HG03460 (cell line): ENCODE results near the gene SAMD1.

ENCODE experiments used
- ATAC-seq: cut with Tn5 transposase; IDR thresholded peaks from one replicate; pipeline ENCODE4 v1.9.1; 2021; ENCODE audit not compliant: unreplicated experiment

The SAMD1 gene

GRCh38 chr19:14113762-14114414 is 23.3 kb upstream of the SAMD1 start:
- no peak for ATAC-seq

GRCh38 chr19:14112809-14113385 is 22.3 kb upstream of the SAMD1 start:
- ATAC-seq = no peak

GRCh38 chr19:14112051-14112808 is 21.7 kb upstream of the SAMD1 start:
- ATAC-seq = no peak

DNA sequence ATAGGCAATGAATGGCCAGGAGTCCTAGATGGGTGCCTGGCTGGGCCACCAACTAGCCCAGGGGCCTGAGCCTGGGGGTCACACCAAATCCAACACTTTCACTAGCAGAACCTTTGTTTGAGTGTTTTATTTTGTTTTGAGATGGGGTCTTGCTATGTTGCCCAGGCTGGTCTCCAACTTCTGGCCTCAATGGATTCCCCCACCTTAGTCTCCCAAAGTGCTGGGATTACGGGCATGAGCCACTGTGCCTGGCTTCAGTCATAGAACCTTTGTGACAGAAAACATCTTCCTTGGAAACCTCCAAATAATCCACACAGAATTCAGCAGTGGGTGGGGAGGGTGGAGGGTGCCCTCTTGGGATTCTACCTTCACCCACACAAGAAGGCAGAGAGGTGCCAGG is 20.9 kb upstream of the SAMD1 start:
- no peak for ATAC-seq

DNA sequence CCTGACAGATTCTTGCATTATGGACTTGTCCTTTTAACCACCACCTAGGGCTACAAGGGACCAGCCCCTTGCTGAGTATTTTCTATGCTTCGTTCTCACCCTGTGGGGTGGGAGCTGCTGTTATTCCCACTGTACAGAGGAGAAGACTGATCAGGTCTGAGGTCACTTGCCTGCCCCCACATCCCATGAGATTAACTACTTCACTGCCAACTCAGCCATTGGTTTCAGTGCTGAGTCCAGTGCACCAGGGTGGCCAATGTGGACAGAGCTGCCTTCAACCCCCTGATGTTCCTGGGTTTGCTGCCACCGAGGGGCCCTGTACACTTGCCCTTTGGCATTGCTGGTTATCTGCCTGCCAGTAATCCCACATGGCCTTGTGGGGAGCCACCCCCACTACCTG is 20.1 kb upstream of the SAMD1 start:
- no peak for ATAC-seq

GRCh38 chr19:14107581-14108461 is 17.3 kb upstream of the SAMD1 start:
- no peak for ATAC-seq

DNA sequence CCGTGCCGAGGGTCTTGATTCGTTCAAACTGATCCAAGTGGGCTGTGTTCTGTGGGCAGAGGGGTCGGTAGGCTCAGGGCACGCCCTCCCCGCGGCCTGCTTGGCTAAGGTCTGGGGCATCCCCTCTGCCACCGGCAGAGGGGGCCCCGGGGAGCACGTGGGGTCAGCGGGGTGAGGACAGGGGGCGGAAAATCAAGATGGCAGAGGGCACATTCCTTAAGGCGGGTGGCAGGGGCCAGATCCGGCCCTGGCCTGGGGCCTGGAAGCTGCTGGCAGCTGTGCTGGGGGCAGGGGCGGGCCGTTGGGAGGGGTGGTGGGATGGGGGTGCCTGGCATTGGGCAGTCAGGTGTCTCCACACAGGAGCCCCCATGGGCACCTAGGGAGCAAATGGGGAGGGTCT is 16.3 kb upstream of the SAMD1 start:
- ATAC-seq = no peak

DNA sequence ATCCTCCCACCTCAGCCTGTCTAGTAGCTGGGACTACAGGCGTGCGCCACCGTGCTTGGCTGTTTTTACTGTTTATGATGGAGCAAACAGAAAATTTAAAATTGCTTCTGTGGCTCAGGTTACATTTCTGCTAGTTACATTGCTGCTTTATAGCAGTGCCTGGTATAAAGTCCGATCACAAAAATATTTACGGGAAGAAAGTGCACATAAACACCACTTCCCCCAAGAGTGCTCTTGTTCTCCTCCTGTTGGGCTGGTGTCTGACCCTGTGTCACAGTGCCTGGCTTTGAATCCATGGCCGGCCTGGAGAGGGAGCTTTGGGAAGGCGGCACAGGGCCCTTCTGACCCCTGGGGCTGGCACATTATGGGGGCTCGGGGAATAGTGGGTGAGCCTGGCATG is 15.1 kb upstream of the SAMD1 start:
- ATAC-seq = no peak

DNA sequence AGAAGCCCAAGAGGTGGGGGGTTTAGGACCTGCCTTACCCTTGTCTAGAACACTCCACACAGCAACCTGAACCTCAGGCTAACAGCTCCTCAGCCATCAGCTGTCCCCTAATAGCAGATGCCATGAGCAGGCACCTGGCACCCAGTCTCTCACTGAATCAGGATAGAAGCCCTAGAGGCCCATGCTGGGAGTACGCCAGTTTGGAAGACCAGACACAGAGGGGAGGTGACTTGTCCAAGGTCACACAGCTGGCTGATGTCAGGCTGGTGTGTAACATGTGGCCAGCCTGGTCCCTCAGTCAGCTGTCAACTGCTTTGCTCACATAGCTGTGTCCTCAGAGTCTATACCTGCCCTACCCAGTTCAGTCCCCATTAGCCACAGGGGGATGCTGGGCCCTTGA is 12.8 kb upstream of the SAMD1 start:
- ATAC-seq = no peak

GRCh38 chr19:14102756-14103155 is 12.2 kb upstream of the SAMD1 start:
- no peak for ATAC-seq

- ATAC-seq = no peak
Measured at GRCh38 chr19:14102102-14102696, 11.6 kb upstream of the SAMD1 start.

- ATAC-seq = no peak
Measured at GRCh38 chr19:14101003-14101545, 10.5 kb upstream of the SAMD1 start.

- ATAC-seq = no peak
Measured at GRCh38 chr19:14097532-14098151, 7.1 kb upstream of the SAMD1 start.

GRCh38 chr19:14096272-14096992 is 5.9 kb upstream of the SAMD1 start:
- ATAC-seq = no peak

GRCh38 chr19:14094854-14095253 is 4.3 kb upstream of the SAMD1 start:
- no peak for ATAC-seq

DNA sequence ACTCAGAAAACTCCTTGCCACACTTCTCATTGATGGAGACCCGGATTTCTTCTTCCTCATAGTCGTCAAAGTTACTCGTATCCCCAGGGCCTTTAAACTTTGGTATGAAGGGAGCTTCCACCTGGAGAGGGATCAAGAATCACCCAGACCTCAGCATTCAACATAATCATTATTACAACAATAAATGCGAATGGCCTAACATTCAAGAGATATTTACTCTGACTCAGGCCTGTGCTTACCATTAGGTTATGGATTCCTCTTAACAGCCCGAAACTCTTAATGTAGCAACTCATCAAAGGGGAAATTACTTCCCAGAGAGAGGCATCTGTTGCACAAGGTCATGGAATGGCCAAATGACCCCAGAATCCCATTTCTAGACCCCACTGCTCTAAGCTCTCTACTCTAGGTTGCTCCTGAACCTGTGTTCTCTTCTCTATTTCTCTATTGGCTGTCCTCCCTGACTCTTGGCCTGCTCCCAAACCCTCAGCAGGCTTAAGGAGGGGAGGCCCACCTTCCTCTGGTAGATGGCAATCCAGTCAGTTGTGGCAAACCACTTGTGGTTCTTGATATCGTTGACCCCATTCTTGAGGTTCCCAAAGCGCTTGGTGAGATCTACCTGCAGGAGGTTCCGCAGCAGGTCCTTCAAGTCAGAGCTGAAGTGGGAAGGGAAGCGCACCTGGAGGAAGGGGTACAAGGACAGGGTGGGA is 2.7 kb upstream of the SAMD1 start:
- ATAC-seq = no peak

GRCh38 chr19:14091813-14092462 is 1.4 kb upstream of the SAMD1 start:
- peak; percentile 12 for ATAC-seq

GRCh38 chr19:14091081-14091812 is 696 bp upstream of the SAMD1 start:
- ATAC-seq = peak; percentile 42
